Hair follicular keratinocyte (primary cell): ENCODE measurements around the gene POM121. TPM values are rescaled to one million over a fixed set of nuclear protein-coding genes. Genes with fewer than 3 reads are reported as not detected.

Experiments
- total RNA-seq: library from RNA; depleted of rRNA; stranded (reverse); fragments of >200 nt; gene quantifications from 2 replicates; pipeline ENCODE4 v1.2.3, GENCODE V29; 2015

The POM121 gene
- total RNA-seq = 8.8 and 11.4 TPM in 2 replicates

GRCh38 chr7:72924733-72925545, at the start of gene POM121:
Gene POM121 (plus strand): TSS chr7:72925095. CDS start chr7:72925122, 27 bp downstream.

GRCh38 chr7:72968980-72969516, 44.2 kb downstream of the POM121 start, which contains the start of gene TRIM74:
Gene TRIM74 (minus strand): TSS chr7:72969466. CDS start chr7:72966157, 3,309 bp downstream.

Other genes starting within 250 kb of the POM121 start
- 1.6 and 3.0 TPM in 2 replicates for gene TYW1B, start 96.9 kb upstream of the POM121 start, total RNA-seq
- gene TRIM74, start 44.4 kb downstream of the POM121 start, total RNA-seq = not detected in 2 replicates
- gene SPDYE8, start 104.7 kb downstream of the POM121 start, total RNA-seq = not detected in 2 replicates
- gene SPDYE11, start 132.8 kb downstream of the POM121 start, total RNA-seq = not detected in 2 replicates
- not detected in 2 replicates for gene SPDYE9, start 160.9 kb downstream of the POM121 start, total RNA-seq